Ishikawa (cell line): ENCODE results near the gene TCP11L2.

Source experiments
- CEBPB ChIP-seq: IDR thresholded peaks from 2 replicates; pipeline ENCODE4 v1.6.1; 2012
- CREB1 ChIP-seq: IDR thresholded peaks from 2 replicates; pipeline ENCODE4 v1.6.1; 2012; ENCODE audit warnings: low read depth
- EGR1 ChIP-seq: IDR thresholded peaks from 2 replicates; pipeline ENCODE4 v1.6.1; 2012
- EP300 ChIP-seq: IDR thresholded peaks from 2 replicates; pipeline ENCODE4 v1.6.1; 2012; ENCODE audit warnings: borderline replicate concordance
- NFIC ChIP-seq: IDR thresholded peaks from 2 replicates; pipeline ENCODE4 v1.6.1; 2012
- RAD21 ChIP-seq: IDR thresholded peaks from 2 replicates; pipeline ENCODE4 v1.6.1; 2012; ENCODE audit warnings: low read depth
- TAF1 ChIP-seq: IDR thresholded peaks from 2 replicates; pipeline ENCODE4 v1.6.1; 2012; ENCODE audit warnings: low read depth, mild to moderate bottlenecking
- TCF12 ChIP-seq: IDR thresholded peaks from 2 replicates; pipeline ENCODE4 v1.6.1; 2012; ENCODE audit warnings: low read depth
- TEAD4 ChIP-seq: IDR thresholded peaks from 2 replicates; pipeline ENCODE4 v1.6.1; 2012
- YY1 ChIP-seq: IDR thresholded peaks from 2 replicates; pipeline ENCODE4 v1.6.1; 2012; ENCODE audit warnings: low read depth
- ZBTB7A ChIP-seq: IDR thresholded peaks from 2 replicates; pipeline ENCODE4 v1.6.1; 2012; ENCODE audit warnings: low read depth
- TF ChIP-seq, protein P1 (sequence below): IDR thresholded peaks from 2 replicates; pipeline ENCODE4 v1.6.1; 2012
- TF ChIP-seq, protein P2 (sequence below): IDR thresholded peaks from 2 replicates; pipeline ENCODE4 v1.6.1; 2012; ENCODE audit warnings: low read depth, mild to moderate bottlenecking
- TF ChIP-seq, protein P3 (sequence below): IDR thresholded peaks from 2 replicates; pipeline ENCODE4 v1.6.1; 2012

DNA sequence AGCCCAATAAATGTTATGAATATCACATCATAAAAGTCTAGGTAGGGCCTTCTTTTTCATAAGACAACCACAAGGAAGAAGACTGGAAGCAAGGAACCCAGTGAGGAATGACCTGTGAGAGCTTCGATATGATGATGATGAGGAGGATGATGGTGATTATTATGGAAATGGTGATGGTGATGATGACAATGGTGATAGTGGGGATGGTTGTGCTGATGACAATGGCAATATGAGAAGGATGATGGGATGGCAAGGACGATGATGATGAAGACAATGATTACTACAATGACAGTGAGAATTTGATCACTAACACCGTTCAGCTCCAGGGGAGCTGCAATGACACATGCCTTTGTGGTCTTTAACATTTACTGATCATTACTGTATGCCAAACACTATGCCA lies 47.0 kb upstream of the TCP11L2 start:
- no peak for TF ChIP-seq YY1
- TF ChIP-seq EP300: no peak
- TF ChIP-seq, protein P1, sequence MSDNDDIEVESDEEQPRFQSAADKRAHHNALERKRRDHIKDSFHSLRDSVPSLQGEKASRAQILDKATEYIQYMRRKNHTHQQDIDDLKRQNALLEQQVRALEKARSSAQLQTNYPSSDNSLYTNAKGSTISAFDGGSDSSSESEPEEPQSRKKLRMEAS: no peak
- TF ChIP-seq TAF1: no peak
- TF ChIP-seq TCF12: no peak
- TF ChIP-seq, protein P2, sequence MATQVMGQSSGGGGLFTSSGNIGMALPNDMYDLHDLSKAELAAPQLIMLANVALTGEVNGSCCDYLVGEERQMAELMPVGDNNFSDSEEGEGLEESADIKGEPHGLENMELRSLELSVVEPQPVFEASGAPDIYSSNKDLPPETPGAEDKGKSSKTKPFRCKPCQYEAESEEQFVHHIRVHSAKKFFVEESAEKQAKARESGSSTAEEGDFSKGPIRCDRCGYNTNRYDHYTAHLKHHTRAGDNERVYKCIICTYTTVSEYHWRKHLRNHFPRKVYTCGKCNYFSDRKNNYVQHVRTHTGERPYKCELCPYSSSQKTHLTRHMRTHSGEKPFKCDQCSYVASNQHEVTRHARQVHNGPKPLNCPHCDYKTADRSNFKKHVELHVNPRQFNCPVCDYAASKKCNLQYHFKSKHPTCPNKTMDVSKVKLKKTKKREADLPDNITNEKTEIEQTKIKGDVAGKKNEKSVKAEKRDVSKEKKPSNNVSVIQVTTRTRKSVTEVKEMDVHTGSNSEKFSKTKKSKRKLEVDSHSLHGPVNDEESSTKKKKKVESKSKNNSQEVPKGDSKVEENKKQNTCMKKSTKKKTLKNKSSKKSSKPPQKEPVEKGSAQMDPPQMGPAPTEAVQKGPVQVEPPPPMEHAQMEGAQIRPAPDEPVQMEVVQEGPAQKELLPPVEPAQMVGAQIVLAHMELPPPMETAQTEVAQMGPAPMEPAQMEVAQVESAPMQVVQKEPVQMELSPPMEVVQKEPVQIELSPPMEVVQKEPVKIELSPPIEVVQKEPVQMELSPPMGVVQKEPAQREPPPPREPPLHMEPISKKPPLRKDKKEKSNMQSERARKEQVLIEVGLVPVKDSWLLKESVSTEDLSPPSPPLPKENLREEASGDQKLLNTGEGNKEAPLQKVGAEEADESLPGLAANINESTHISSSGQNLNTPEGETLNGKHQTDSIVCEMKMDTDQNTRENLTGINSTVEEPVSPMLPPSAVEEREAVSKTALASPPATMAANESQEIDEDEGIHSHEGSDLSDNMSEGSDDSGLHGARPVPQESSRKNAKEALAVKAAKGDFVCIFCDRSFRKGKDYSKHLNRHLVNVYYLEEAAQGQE: no peak
- TF ChIP-seq NFIC: no peak
- TF ChIP-seq CEBPB: no peak
- TF ChIP-seq RAD21: no peak
- TF ChIP-seq CREB1: no peak
- TF ChIP-seq ZBTB7A: no peak
- TF ChIP-seq, protein P3, sequence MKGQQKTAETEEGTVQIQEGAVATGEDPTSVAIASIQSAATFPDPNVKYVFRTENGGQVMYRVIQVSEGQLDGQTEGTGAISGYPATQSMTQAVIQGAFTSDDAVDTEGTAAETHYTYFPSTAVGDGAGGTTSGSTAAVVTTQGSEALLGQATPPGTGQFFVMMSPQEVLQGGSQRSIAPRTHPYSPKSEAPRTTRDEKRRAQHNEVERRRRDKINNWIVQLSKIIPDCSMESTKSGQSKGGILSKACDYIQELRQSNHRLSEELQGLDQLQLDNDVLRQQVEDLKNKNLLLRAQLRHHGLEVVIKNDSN: no peak
- TF ChIP-seq TEAD4: no peak
- TF ChIP-seq EGR1: no peak
